ENCODE data around the gene PRR36.

- TF ChIP-seq CTCF (IDR thresholded peaks at IDR 0.05; ENCODE audit: insufficient read depth, low read length): no peak
- no peak for TF ChIP-seq POLR2AphosphoS5 (IDR thresholded peaks at IDR 0.05; ENCODE audit: low read depth)
- no peak for TF ChIP-seq GABPA (IDR thresholded peaks at IDR 0.05; ENCODE audit: low read depth)
- TF ChIP-seq REST (IDR thresholded peaks at IDR 0.05; ENCODE audit: insufficient replicate concordance, low read depth): no peak
- TF ChIP-seq SPI1 (IDR thresholded peaks at IDR 0.05; ENCODE audit: borderline replicate concordance, low read depth): no peak
Observed at GRCh38 chr19:7830823-7831222, 43.4 kb downstream of the PRR36 start.
